GM19099 (cell line): ENCODE results near the gene CDON.

Experiments used
- POLR2A ChIP-seq: IDR thresholded peaks from 3 replicates; pipeline ENCODE4 v1.6.1; 2011; ENCODE audit warnings: low read depth; ENCODE audit not compliant: insufficient read length; ENCODE audit errors: extremely low read depth

CDON gene

DNA sequence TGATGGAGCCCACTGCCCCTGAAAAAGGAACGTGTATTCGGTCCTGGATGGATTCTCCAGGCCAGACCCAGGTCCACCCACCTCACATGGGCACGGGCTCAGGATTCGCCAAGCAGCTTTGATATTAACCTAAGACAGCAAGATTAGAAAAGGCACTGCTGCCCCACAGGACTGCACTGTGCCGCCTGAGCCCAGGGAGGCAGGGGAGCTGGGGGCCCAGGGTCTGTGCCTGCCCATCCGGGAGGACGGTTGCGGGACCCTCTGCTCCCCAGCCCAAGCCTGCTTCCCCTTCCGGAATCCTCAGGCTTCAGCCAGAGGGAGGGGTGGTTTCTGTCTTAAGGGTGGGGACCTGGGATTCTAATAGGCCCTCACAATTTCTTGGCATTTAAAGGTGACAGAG lies 130.4 kb downstream of the CDON start:
- TF ChIP-seq POLR2A: no peak

DNA sequence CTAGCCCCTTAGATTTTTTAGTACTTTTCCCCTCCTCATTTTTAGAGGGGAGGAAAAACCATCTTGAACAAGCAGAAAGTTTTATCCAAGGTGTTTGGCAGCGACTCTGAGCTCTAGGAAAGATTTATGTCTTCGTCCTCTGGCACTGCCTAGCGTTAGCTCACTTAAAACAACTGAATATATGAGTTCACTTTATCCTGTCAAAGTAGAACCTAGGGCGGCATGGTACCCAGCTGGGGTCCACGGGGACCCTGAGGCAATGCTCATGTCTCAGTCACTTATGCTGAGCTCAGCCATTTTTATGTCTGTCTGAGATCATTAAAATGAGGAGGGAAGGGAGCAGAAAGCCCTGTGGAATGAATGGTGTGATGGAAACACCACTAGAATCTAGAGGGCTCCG lies 131.0 kb downstream of the CDON start:
- no peak for TF ChIP-seq POLR2A

DNA sequence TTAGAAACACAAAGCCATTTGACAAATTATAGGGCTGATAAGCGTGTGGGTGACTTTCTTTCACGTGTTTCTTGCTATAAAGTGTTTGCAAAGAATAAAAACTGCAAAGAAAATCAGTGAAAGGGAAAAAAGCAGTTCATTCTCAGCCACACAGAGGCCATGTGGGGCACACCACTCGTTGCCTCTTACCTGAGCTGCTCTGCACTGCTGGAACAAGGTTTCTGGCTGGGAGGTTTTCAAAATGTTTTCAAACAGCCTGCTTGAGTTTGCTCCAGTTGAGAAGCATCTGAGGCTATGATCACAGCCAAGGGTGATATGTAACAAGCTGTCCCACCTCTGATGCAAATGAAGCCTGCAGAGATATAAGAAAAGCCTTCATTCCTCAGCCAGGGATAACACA lies 131.6 kb downstream of the CDON start:
- TF ChIP-seq POLR2A: no peak

DNA sequence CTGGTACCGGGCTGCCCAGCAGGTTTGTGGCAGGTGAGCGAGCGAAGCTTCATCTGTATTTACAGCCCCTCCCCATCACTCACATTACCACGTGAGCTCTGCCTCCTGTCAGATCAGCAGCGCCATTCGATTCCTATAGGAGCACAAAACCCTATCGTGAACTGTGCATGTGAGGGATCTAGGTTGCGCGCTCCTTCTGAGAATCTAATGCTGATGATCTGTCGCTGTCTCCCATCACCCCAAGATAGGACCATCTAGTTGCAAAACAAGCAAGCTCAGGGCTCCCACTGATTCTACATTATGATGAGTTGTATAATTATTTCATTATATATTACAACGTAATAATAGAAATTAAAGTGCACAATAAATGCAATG lies 132.6 kb downstream of the CDON start:
- no peak for TF ChIP-seq POLR2A

DNA sequence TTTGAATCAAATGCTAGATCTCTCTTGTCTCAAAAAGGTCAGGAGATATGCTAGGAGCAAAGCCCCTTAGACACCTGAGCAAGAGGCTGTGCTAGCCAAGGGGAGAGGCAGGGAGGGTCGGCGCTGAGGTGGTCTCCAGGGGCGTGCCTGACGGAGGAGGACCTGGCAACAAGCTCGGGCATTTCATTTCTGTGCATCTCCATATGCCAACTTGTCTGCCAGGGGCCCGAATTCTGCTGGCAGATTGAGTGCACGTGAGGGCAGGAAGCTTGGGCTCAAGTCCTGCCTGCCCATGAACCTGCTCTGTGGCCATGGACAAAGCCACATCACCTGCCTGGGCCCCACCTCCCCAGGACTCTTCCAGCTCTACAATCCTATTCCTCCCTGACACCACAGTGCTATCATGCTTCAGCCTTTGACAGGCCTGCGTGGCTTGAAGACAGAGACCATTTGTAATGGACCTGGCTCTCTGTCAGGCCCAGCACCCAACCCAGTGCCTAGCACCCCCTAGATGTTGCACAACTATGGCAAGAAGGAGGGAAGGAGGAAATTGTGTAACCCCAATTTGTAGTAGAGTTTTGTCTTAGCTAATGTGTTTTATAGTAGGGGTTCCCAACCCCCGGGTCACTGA lies 133.1 kb downstream of the CDON start:
- no peak for TF ChIP-seq POLR2A

DNA sequence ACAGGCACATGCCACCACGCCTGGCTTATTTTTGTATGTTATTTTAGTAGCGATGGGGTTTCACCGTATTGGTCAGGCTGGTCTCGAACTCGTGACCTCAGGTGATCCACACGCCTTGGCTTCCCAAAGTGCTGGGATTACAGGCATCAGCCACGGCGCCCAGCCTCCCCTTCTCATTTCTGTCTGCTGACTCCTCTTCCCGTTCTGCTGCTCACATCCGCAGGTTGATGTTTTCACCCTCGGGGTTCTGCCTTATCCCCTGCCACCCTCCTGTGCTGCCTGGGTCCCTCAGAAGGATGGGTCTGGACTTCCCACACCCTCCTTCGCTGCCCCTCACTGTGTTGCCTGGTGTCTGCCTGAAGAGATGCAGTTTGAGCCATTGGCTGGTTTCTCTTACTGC lies 136.0 kb downstream of the CDON start:
- TF ChIP-seq POLR2A: no peak

DNA sequence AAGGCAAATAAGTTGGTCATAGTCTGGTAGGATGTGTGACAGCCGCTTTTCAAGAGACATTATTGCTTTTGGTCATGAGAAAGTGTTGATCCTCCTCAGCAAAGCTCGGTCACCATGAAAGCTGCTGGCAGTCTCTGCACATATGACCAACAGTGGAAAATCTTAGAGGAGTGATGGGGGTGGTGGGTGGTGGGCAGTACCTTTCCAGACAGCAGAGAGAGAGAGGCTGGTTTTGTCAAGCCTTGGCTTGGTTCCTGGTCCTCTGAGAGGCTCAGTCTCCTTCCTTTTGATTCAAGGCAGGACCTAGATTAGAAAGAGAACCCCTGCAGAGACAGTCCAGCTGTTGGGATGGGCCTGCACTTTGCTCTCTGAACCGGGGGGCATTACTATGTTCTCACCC lies 136.9 kb downstream of the CDON start:
- TF ChIP-seq POLR2A: no peak

DNA sequence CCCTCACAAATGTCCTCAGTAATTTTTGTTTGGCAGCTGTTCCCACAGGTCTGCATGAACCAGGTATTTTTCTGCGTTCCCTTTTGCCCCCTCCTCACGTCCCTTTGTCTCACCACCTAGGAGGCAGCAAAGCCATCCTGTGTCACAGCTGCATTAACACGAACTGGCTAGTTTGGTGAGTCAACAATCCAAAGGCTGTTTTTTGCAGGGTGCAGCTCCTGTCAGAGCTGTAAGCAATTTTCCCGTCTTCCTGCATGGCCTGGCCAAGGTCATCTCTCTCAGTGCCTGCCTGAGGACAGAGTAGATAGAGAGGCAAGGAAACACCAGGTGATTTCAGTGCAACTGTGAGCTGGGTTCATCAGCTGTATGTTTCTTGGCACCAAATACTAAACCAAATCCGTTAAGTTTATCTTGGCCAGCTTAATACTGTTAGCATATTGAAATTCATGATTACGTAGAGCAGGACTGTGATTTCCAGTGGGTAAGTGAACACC lies 137.4 kb downstream of the CDON start:
- no peak for TF ChIP-seq POLR2A

DNA sequence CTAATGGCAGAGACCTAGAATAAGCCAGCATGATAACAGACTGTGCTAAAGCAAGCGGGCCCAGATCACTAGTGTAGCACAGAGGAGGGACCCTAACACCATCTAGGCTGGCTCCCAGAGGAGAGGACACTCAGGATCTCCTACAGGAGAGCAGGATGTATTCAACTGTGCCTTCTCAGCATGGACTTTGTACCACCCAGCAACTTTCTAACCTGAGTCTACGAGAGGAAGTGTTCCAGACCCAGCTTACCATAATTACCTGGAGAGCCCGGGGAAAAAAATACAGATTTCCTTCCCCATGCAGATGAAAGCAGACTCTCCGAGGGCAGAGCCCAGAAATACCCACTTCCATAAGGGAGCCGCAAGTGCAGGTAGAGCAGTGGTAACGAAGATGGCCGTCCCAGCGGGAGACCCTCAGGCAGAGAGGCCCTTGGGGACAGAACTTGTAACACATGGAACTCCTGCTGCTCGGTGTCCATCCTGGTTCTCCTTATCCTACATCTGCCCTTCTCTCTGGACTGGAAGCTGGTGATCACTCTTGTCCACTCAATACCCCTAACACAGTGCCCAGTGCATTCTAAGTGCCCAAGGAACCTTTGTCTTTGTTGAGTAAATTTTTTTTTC lies 138.2 kb downstream of the CDON start:
- TF ChIP-seq POLR2A: no peak

DNA sequence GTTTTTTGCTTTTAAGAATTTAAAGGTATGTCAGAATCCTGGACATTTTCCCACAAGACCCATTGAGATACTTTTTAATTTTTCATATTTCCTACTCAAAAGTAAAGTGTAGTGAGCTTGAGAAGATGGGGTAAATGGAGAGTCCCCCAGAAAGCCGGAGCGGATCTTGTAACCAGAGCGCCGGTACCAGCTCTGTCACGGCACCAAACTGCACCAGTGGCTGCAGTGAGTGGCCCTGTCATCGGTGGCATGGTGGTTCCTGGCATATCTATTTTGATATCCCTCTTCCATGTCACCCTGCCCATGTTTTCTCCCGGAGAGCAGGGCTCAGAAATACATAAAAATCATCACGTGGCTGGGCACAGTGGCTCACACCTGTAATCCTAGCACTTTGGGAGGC lies 139.0 kb downstream of the CDON start:
- no peak for TF ChIP-seq POLR2A

DNA sequence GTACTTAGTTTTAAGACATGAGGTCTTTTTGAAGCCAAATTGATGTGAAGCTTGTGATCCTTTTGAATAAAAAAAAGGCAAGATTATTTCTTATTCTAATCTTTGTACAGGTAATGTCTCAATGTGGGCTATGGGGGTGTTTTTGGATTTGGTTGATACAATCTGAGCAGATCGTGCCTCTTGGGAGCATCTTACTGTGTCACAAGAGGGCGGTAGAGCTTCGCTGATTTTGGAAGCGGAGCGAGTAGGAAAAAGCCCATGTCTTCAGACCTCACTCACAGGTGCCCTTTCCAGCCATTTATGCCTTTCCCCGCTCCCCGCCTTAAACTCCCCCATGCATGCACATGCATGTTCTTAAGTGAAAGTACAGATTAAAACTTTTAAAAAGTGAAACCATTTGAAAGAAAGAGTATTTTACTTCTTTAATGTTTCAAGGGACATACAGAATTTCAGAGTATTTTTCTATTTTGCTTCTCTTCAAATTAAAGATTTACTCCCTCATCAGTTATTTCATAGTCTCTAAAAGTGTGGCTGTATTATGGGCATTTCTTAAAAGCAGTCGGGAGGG lies 139.6 kb downstream of the CDON start:
- no peak for TF ChIP-seq POLR2A

DNA sequence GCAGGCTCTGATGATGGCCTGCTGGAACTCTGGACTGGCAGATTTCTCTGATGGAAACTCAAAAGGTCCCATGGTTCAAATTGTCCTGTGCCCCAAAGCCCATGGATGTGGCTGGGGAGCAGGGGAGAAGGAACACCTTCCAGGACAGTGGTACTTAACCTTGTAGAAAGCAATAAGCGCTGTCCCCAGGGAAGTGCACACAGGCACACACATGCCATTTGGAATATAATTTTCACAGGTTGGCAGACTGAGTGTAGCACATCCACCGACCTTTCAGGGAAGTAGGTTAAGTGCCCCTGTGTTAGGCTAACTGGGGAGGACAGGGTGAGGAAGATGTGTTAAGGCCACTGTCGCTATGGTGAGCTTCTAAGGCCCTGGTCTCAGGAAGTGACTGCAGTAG lies 140.5 kb downstream of the CDON start:
- no peak for TF ChIP-seq POLR2A

DNA sequence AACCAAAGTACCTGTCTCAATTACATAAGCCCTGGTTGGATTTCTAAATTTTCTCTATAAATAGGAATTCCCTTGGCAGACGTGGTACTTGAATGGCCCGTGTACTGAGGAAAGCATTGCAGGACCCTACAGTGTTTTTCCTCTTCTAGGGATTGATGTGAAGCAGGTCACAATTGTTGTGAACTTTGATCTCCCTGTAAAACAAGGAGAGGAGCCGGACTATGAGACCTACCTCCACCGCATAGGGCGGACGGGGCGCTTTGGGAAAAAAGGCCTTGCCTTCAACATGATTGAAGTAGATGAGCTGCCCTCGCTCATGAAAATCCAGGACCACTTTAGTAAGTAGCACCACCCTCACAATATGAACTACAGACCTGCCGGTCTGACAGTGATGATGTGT lies 141.6 kb downstream of the CDON start:
- TF ChIP-seq POLR2A: no peak

DNA sequence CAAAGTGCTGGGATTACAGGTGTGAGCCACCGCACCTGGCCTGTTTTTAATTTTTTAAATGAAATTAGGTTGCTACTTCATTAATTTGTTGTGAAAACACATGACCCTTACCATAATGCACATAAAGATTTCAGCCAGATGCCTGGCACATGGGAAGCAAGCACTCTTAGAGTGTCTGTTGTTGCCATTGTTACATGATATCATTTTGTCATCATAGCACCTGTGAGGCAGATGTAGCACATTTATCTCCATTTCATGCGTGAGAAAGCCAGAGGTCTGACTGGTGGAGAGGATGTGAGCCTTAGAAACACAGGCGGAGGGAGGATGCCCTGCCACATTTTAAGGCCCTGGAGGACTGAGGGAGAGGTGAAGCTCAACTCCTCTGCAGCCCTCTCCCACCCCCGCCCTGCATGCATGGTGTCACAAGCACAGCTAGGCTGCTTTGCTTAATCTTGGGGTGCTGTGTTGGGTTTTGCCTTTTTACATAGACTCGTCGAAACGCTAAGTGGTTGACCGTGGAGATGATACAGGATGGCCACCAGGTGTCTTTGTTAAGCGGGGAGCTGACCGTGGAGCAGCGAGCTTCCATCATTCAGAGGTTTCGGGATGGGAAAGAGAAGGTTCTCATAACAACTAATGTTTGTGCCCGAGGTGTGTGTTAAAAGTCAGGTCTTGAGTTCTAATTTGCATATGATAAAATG lies 144.4 kb downstream of the CDON start:
- no peak for TF ChIP-seq POLR2A

DNA sequence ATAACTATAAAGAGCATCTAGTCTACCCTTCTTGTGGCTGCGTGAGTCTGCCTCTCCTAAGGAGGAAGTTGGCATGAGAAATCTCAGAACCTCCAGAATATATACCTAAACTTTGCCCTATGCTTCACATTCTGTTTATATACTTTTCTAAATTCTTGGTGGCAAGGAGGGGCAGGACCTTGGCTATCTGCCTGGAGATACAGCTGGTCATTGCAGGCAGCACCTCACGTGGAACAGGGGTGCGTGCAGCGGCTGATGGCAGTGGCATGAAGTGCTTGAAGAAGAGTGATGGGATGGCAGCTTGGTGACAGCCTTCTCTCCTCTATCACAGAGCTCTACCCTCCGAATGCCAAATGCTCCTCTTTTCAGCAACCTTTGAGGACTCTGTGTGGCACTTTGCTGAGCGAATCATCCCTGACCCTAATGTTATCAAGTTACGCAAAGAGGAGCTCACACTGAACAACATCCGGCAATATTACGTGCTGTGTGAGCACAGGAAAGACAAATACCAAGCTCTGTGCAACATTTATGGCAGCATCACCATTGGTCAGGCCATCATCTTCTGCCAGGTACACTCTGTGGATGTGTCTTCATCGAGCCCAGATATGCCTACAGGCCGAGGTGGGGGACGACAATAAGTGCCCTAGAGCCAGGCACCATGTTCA lies 145.9 kb downstream of the CDON start:
- TF ChIP-seq POLR2A: no peak
